Parathyroid adenoma (tissue), 2 donors: Measurements from ENCODE around the gene SCAMP5.

ENCODE experiments used
- H2AFZ ChIP-seq: fragments of 300-600 bp; sonication (generic); one replicate; pipeline ENCODE4 v1.7.0; 2017; ENCODE audit warnings: antibody characterized with exemption, mild to moderate bottlenecking
- H3K27ac ChIP-seq: fragments of 300-600 bp; sonication (generic); one replicate; pipeline ENCODE4 v1.7.0; 2017
- H3K27me3 ChIP-seq: fragments of 300-600 bp; sonication (generic); one replicate; pipeline ENCODE4 v1.7.0; 2017; ENCODE audit warnings: low read length; ENCODE audit not compliant: control insufficient read depth, insufficient read depth
- H3K36me3 ChIP-seq: fragments of 300-600 bp; sonication (generic); one replicate; pipeline ENCODE4 v1.7.0; 2017; ENCODE audit warnings: low read length; ENCODE audit not compliant: control insufficient read depth, insufficient read depth
- H3K4me1 ChIP-seq: fragments of 300-600 bp; sonication (generic); one replicate; pipeline ENCODE4 v1.7.0; 2017; ENCODE audit warnings: control low read depth
- H3K4me2 ChIP-seq: fragments of 300-600 bp; sonication (generic); one replicate; pipeline ENCODE4 v1.7.0; 2017; ENCODE audit warnings: low read length
- H3K4me3 ChIP-seq: fragments of 300-600 bp; sonication (generic); one replicate; pipeline ENCODE4 v1.7.0; 2017; ENCODE audit warnings: low read depth, low read length
- H3K79me2 ChIP-seq: fragments of 300-600 bp; sonication (generic); one replicate; pipeline ENCODE4 v1.7.0; 2017; ENCODE audit warnings: control low read depth
- H3K9ac ChIP-seq: fragments of 300-600 bp; sonication (generic); one replicate; pipeline ENCODE4 v1.7.0; 2017; ENCODE audit warnings: mild to moderate bottlenecking
- H3K9me3 ChIP-seq: fragments of 300-600 bp; sonication (generic); one replicate; pipeline ENCODE4 v1.7.0; 2017; ENCODE audit warnings: low read length; ENCODE audit not compliant: control insufficient read depth
- TF ChIP-seq, protein P1 (sequence below): fragments of 300-600 bp; sonication (generic); IDR thresholded peaks from one replicate; pipeline ENCODE4 v1.7.0; 2017; ENCODE audit warnings: antibody characterized with exemption, mild to moderate bottlenecking
- donor health status: primary hyperparathyroidism.

SCAMP5 gene

DNA sequence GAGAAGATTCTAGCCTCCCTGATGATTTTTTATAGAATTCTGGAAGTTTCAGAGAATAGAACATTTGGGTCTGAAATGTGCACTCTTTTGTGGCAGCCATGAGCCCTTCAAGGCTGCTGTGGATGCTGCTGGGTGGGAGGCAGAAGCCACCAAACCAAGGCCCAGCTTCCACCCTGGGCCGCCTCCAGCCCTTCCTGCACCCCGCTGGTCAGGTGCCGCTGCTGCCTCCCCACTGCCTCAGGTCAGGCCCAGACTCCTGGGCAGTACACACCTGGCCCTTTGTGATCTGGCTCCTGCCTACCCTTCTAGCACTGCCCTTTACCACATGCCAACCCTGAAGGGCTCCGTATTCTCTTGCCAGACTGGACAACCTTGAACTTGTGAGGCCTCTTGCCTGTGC is 56.3 kb downstream of the SCAMP5 start:
- Histone ChIP-seq H2AFZ (no peak overlapping the region), H3K79me2 (no peaks in the 10 kb centered on the region), H3K27me3 (no peaks in the 10 kb centered on the region), H3K4me2 (no peak overlapping the region), H3K4me1 (peaks cover 24% of the 10 kb centered on the region), H3K27ac (no peak overlapping the region), H3K9me3 (no peaks in the 10 kb centered on the region), H3K4me3 (no peak overlapping the region), H3K9ac (no peak overlapping the region), H3K36me3 (no peaks in the 10 kb centered on the region)
- TF ChIP-seq, protein P1, sequence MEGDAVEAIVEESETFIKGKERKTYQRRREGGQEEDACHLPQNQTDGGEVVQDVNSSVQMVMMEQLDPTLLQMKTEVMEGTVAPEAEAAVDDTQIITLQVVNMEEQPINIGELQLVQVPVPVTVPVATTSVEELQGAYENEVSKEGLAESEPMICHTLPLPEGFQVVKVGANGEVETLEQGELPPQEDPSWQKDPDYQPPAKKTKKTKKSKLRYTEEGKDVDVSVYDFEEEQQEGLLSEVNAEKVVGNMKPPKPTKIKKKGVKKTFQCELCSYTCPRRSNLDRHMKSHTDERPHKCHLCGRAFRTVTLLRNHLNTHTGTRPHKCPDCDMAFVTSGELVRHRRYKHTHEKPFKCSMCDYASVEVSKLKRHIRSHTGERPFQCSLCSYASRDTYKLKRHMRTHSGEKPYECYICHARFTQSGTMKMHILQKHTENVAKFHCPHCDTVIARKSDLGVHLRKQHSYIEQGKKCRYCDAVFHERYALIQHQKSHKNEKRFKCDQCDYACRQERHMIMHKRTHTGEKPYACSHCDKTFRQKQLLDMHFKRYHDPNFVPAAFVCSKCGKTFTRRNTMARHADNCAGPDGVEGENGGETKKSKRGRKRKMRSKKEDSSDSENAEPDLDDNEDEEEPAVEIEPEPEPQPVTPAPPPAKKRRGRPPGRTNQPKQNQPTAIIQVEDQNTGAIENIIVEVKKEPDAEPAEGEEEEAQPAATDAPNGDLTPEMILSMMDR: no peak

DNA sequence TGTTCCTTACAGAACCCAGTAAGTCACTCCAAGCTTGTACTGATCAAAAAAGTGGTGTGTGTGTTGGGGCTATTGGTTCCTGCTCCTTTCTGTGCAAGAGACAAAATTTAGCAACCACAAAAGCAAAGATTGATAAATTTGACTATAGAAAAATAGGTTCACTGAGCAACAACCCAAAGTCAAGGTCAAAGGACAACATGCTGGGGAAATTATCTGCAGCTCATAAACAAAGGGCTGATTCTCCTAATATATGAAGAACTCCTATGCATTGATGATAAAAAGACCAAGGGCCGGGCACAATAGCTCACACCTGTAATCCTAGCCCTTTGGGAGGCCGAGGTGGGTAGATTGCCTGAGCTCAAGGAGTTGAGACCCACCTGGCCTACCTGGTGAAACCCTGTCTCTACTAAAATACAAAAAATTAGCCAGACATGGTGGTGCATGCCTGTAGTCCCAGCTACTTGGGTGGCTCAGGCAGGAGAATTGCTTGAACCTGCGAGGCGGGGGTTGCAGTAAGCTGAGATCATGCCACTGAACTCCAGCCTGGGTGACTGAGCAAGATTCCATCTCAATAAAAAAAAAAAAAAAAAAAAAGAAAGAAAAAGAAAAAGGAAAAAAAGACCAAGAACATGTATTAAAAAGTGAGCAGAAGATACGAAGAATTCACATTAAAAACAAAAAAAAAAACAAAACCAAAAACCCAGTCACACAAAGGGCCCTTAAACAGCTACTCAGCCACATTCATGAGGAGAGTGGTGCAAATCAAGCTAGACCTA is 57.8 kb downstream of the SCAMP5 start:
- TF ChIP-seq, protein P1: no peak
- no peaks in the 10 kb centered on the region for H3K79me2 ChIP-seq
- peaks cover 13% of the 10 kb centered on the region for H3K4me1 ChIP-seq
- no peaks in the 10 kb centered on the region for H3K27me3 ChIP-seq
- no peak overlapping the region for H3K4me2 ChIP-seq
- H3K9me3 ChIP-seq: no peaks in the 10 kb centered on the region
- no peak overlapping the region for H3K9ac ChIP-seq
- H3K27ac ChIP-seq: no peak overlapping the region
- no peak overlapping the region for H3K4me3 ChIP-seq
- no peaks in the 10 kb centered on the region for H3K36me3 ChIP-seq
- H2AFZ ChIP-seq: no peak overlapping the region

DNA sequence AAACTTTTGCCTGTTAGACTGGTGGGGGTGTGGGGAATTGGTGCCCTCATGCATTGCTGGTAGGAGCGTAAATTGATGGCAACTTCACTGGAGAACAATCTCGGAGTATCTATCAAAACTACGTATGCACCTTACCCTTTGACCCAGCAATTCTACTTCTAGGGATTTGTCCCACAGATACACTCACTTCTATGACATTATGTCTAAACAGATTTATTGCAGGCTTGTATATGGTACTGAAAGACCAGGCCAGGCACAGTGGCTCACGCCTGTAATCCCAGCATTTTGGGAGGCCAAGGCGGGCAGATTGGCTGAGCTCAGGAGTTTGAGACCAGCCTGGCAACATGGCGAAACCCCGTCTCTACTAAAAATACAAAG is 58.4 kb downstream of the SCAMP5 start:
- no peaks in the 10 kb centered on the region for H3K79me2 ChIP-seq
- H3K9ac ChIP-seq: no peak overlapping the region
- no peaks in the 10 kb centered on the region for H3K36me3 ChIP-seq
- no peak overlapping the region for H2AFZ ChIP-seq
- TF ChIP-seq, protein P1: no peak
- no peak overlapping the region for H3K27ac ChIP-seq
- peaks cover 13% of the 10 kb centered on the region for H3K4me1 ChIP-seq
- H3K4me3 ChIP-seq: no peak overlapping the region
- no peaks in the 10 kb centered on the region for H3K9me3 ChIP-seq
- H3K4me2 ChIP-seq: no peak overlapping the region
- H3K27me3 ChIP-seq: no peaks in the 10 kb centered on the region

DNA sequence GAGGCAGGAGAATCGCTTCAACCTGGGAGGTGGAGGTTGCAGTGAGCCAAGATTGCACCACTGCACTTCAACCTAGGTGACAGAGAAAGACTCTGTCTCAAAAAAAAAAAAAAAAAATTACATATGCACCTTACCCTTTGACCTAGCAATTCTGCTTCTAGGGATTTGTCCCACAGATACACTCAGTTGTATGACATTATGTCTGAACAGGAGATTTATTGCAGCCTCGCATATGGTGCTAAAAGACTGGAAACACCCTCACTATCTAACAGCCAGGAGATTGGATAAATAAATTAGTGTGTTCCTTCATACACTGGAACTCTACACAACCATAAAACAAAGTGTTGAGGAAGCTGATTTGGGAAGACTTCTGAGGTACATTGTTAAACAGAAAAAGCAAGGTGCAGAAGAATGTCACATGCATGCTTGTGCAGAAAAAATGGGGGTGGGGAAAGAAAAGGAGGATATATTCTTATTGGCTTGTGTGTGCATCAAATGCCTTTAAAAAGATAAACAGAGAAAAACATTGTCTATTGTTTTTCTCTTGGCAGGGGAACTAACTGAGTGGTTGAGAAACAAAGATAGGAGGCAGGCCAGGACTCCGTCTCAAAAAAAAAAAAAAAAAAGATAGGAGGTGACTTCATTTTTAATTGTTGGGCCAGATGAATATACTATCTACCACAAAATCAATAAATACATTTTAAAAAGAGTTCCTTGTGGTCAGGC is 59.0 kb downstream of the SCAMP5 start:
- no peaks in the 10 kb centered on the region for H3K27me3 ChIP-seq
- no peak overlapping the region for H3K9ac ChIP-seq
- no peak overlapping the region for H3K27ac ChIP-seq
- H2AFZ ChIP-seq: no peak overlapping the region
- no peaks in the 10 kb centered on the region for H3K9me3 ChIP-seq
- H3K4me3 ChIP-seq: no peak overlapping the region
- H3K4me2 ChIP-seq: no peak overlapping the region
- TF ChIP-seq, protein P1: no peak
- H3K4me1 ChIP-seq: peaks cover 8% of the 10 kb centered on the region
- H3K36me3 ChIP-seq: no peaks in the 10 kb centered on the region
- H3K79me2 ChIP-seq: no peaks in the 10 kb centered on the region
